ENCODE measurements around the gene ZC3H12A.

The ZC3H12A gene

DNA sequence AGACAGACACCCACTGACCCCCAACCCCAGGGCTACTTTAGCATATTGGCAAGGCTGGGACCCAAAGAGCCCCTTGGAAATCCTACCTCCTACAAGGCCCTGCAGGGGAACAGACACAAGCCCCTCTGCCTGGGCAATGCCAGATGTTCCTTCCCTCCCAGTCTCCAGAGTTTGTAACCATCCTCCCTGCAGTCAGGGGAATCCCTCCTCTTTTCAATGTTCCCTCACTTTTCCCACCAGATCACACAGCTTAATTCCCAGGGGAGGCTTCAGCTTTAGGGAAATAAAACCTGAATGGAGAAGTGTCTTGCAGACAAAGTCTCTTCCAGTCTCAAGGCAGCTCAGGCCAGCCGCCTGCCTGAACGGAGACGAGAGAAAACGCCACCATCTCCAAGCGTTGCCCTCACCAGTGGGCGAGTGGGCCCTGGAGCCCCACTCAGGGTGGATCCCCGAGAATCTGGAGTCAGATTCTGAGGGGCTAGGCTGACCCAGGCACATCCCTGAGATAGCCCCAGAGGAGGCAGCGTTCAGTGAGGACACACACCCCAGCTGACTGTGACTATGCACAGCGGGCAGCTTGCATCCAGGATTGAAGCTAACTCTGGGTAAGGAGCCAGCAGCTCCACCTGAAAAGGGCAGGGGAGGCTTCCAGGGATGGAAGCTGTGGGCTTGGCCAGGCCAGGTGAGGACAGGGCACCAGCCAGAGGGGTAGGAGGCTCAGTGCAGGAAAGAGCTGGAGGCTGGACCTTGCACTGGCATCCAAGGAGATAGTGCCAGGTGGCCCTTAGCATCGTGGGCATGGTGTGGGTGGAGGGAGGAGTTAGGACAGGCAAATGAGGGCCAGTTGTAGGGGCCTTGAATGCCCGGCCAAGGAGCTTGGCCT lies 44.0 kb upstream of the ZC3H12A start:
- H3K9me2 ChIP-seq (ENCODE audit: low read depth, low read length) = no peaks in the 10 kb centered on the region
- TF ChIP-seq EZH2 (IDR thresholded peaks at IDR 0.05; ENCODE audit: borderline replicate concordance, low read length) = no peak
- TF ChIP-seq, protein P1, sequence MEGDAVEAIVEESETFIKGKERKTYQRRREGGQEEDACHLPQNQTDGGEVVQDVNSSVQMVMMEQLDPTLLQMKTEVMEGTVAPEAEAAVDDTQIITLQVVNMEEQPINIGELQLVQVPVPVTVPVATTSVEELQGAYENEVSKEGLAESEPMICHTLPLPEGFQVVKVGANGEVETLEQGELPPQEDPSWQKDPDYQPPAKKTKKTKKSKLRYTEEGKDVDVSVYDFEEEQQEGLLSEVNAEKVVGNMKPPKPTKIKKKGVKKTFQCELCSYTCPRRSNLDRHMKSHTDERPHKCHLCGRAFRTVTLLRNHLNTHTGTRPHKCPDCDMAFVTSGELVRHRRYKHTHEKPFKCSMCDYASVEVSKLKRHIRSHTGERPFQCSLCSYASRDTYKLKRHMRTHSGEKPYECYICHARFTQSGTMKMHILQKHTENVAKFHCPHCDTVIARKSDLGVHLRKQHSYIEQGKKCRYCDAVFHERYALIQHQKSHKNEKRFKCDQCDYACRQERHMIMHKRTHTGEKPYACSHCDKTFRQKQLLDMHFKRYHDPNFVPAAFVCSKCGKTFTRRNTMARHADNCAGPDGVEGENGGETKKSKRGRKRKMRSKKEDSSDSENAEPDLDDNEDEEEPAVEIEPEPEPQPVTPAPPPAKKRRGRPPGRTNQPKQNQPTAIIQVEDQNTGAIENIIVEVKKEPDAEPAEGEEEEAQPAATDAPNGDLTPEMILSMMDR (IDR thresholded peaks at IDR 0.05; ENCODE audit: low read length) = no peak

GRCh38 chr1:37432716-37433115 lies 41.7 kb upstream of the ZC3H12A start:
- Histone ChIP-seq H3K4me2 (ENCODE audit: low read length) (no peak overlapping the region), H4K20me1 (ENCODE audit: insufficient read depth, low read length) (no peaks in the 10 kb centered on the region), H3K4me3 (ENCODE audit: low read depth, low read length, poor library complexity, severe bottlenecking) (no peak overlapping the region), H3K36me3 (ENCODE audit: insufficient read depth, low read length) (no peaks in the 10 kb centered on the region), H3K4me1 (ENCODE audit: insufficient read depth, low read length, severe bottlenecking) (no peaks in the 10 kb centered on the region), H3K79me2 (ENCODE audit: insufficient read depth, low read length) (no peaks in the 10 kb centered on the region), H3K9ac (ENCODE audit: low read length) (no peak overlapping the region), H3K9me2 (ENCODE audit: low read depth, low read length) (no peaks in the 10 kb centered on the region), H3K9me3 (ENCODE audit: low read length) (no peaks in the 10 kb centered on the region), H3F3A (ENCODE audit: insufficient read depth, low read length) (no peaks in the 10 kb centered on the region), H3K27ac (ENCODE audit: low read depth, low read length, poor library complexity, severe bottlenecking) (no peak overlapping the region), H2AFZ (ENCODE audit: low read length) (no peak overlapping the region), H3K27me3 (ENCODE audit: insufficient read depth, low read length) (no peaks in the 10 kb centered on the region)
- TF ChIP-seq, protein P1 (IDR thresholded peaks at IDR 0.05; ENCODE audit: low read length) = no peak
- TF ChIP-seq EZH2 (IDR thresholded peaks at IDR 0.05; ENCODE audit: borderline replicate concordance, low read length) = no peak

More for the DNA sequence above, 44.0 kb upstream of the ZC3H12A start:
- H3F3A ChIP-seq (ENCODE audit: insufficient read depth, low read length) = no peaks in the 10 kb centered on the region
- no peak overlapping the region for H3K4me3 ChIP-seq (ENCODE audit: low read depth, low read length, poor library complexity, severe bottlenecking)
- H3K27ac ChIP-seq (ENCODE audit: low read depth, low read length, poor library complexity, severe bottlenecking) = no peak overlapping the region
- no peak overlapping the region for H2AFZ ChIP-seq (ENCODE audit: low read length)
- H4K20me1 ChIP-seq (ENCODE audit: insufficient read depth, low read length) = no peaks in the 10 kb centered on the region
- H3K9me3 ChIP-seq (ENCODE audit: low read length) = no peaks in the 10 kb centered on the region
- no peak overlapping the region for H3K4me2 ChIP-seq (ENCODE audit: low read length)
- no peaks in the 10 kb centered on the region for H3K79me2 ChIP-seq (ENCODE audit: insufficient read depth, low read length)
- H3K27me3 ChIP-seq (ENCODE audit: insufficient read depth, low read length) = no peaks in the 10 kb centered on the region
- H3K36me3 ChIP-seq (ENCODE audit: insufficient read depth, low read length) = no peaks in the 10 kb centered on the region
- H3K4me1 ChIP-seq (ENCODE audit: insufficient read depth, low read length, severe bottlenecking) = no peaks in the 10 kb centered on the region
- H3K9ac ChIP-seq (ENCODE audit: low read length) = no peak overlapping the region

- Histone ChIP-seq H2AFZ (ENCODE audit: low read length) (no peak overlapping the region), H3K9ac (ENCODE audit: low read length) (no peak overlapping the region), H3K27me3 (ENCODE audit: insufficient read depth, low read length) (no peaks in the 10 kb centered on the region), H3K27ac (ENCODE audit: low read depth, low read length, poor library complexity, severe bottlenecking) (no peak overlapping the region), H3K9me3 (ENCODE audit: low read length) (no peaks in the 10 kb centered on the region), H3K4me1 (ENCODE audit: insufficient read depth, low read length, severe bottlenecking) (no peaks in the 10 kb centered on the region), H3K79me2 (ENCODE audit: insufficient read depth, low read length) (no peaks in the 10 kb centered on the region), H3K36me3 (ENCODE audit: insufficient read depth, low read length) (no peaks in the 10 kb centered on the region), H4K20me1 (ENCODE audit: insufficient read depth, low read length) (no peaks in the 10 kb centered on the region), H3K4me2 (ENCODE audit: low read length) (no peak overlapping the region), H3K4me3 (ENCODE audit: low read depth, low read length, poor library complexity, severe bottlenecking) (no peak overlapping the region), H3K9me2 (ENCODE audit: low read depth, low read length) (no peaks in the 10 kb centered on the region), H3F3A (ENCODE audit: insufficient read depth, low read length) (no peaks in the 10 kb centered on the region)
- TF ChIP-seq EZH2 (IDR thresholded peaks at IDR 0.05; ENCODE audit: borderline replicate concordance, low read length) = no peak
- TF ChIP-seq, protein P1 (IDR thresholded peaks at IDR 0.05; ENCODE audit: low read length) = no peak
These were observed 41.2 kb upstream of the ZC3H12A start for GRCh38 chr1:37433171-37433570.

Measured in OCI-LY1 (cell line).